GM13976 (cell line): Measurements from ENCODE around the gene GPR33.

ENCODE experiments used
- DNase-seq: peaks from one replicate; pipeline ENCODE4 v3.0.0; 2012; ENCODE audit warnings: low spot score
- in situ Hi-C: fragments of 300-500 bp; cut with MboI; formaldehyde crosslinking; loops from one replicate; pipeline ENCODE4 v1.12.0; 2022; ENCODE audit warnings: low sequenced_read_pairs, mixed read lengths, inconsistent platforms; ENCODE audit not compliant: unreplicated experiment
- TF ChIP-seq, protein P1 (sequence below): IDR thresholded peaks from 2 replicates; pipeline ENCODE4 v1.5.1; 2012; ENCODE audit warnings: borderline replicate concordance, mild to moderate bottlenecking; ENCODE audit not compliant: insufficient read depth; ENCODE audit errors: extremely low read depth, missing control alignments, control extremely low read depth

Gene GPR33

DNA sequence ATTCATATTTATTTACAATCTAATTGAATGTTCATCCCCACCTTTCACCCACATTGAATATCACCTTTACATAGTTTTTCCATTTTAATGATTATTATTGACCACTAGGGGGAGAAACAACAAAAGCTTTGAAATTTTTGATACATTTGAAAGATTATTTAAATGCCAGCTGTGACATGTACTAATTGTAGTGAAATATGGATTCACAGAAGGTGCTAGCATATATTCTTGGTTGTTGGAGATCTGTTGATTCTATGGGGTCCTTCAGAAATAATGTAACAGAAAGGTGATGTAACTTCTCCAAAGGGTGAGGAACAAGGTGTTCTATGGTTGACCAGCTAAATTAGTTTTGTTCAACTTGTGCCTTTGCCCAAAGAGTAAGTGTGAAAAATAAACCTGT is 22.4 kb upstream of the GPR33 start:
- in situ Hi-C loops: loop anchor here (10.0 to 25.0 kb wide), 4 partner anchors 402 to 1052 kb away; no protein-coding TSS in a partner anchor
- DNase-seq: peak; percentile 36
- TF ChIP-seq, protein P1, sequence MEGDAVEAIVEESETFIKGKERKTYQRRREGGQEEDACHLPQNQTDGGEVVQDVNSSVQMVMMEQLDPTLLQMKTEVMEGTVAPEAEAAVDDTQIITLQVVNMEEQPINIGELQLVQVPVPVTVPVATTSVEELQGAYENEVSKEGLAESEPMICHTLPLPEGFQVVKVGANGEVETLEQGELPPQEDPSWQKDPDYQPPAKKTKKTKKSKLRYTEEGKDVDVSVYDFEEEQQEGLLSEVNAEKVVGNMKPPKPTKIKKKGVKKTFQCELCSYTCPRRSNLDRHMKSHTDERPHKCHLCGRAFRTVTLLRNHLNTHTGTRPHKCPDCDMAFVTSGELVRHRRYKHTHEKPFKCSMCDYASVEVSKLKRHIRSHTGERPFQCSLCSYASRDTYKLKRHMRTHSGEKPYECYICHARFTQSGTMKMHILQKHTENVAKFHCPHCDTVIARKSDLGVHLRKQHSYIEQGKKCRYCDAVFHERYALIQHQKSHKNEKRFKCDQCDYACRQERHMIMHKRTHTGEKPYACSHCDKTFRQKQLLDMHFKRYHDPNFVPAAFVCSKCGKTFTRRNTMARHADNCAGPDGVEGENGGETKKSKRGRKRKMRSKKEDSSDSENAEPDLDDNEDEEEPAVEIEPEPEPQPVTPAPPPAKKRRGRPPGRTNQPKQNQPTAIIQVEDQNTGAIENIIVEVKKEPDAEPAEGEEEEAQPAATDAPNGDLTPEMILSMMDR: no peak

DNA sequence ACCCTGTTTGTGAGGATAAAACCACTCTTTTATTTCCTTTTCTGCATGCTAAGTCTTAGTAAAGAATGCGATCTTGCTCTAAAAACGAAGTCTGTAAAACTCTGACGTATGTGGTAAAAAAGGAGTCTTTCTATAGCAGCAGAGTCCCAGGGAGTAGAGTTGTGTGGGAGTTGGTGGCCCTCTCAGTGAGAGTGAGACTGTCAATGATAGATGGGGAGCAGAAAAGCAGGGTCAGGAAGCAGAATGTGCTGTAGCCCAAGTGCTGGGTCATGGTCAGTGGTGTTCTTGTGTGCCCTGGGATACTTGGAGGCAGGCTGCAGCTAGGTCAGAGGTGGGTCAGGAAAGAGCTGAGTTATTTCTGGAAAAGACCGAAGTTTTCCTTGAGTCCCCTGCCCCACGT is 20.3 kb upstream of the GPR33 start:
- in situ Hi-C loops: loop anchor here (25.0 kb wide), 3 partner anchors 404 to 1054 kb away; no protein-coding TSS in a partner anchor
- DNase-seq: no peak
- TF ChIP-seq, protein P1: no peak

DNA sequence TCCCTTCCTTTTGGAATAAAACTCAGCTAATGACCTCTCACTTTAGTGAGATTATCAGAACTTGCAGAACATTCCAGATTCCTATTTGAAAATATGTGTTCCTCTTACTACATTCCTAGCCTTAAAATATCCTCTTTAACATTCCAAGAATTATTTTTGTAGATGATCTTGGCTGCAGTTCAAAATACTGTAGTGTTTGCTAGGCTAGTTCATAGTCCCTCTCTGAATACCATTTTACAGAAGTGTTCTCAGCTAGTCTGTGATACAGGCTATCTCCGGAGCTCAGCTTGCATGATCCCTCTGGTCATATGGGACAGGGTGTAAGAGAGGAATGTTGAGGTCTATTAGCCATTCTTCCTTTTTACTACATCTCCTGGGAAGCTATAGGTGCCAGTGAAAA is 17.6 kb upstream of the GPR33 start:
- DNase-seq: no peak
- TF ChIP-seq, protein P1: no peak
- in situ Hi-C loops: loop anchor here (25.0 kb wide), 3 partner anchors 407 to 1057 kb away; no protein-coding TSS in a partner anchor

DNA sequence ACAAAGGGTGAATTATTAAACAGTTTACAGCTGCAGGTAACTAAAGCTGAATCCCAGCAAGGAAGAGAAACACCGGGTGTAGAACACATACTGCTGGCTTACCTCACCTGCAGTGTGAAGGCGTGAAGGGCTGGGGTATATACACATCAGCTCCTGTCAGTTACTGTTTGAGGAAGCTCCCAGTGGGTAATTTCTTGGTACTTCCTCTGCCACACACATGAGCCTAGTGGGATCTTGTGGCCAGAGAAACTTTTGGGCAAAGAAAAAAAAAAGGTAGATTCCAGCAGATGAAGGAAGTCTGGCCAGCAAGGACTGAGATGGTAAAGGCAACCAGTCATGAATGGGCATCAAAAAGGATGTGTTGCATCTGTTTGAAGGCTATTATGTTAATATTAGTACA is 14.0 kb upstream of the GPR33 start:
- in situ Hi-C loops: loop anchor here (25.0 kb wide), 3 partner anchors 410 to 1060 kb away; no protein-coding TSS in a partner anchor
- DNase-seq: no peak
- TF ChIP-seq, protein P1: no peak

DNA sequence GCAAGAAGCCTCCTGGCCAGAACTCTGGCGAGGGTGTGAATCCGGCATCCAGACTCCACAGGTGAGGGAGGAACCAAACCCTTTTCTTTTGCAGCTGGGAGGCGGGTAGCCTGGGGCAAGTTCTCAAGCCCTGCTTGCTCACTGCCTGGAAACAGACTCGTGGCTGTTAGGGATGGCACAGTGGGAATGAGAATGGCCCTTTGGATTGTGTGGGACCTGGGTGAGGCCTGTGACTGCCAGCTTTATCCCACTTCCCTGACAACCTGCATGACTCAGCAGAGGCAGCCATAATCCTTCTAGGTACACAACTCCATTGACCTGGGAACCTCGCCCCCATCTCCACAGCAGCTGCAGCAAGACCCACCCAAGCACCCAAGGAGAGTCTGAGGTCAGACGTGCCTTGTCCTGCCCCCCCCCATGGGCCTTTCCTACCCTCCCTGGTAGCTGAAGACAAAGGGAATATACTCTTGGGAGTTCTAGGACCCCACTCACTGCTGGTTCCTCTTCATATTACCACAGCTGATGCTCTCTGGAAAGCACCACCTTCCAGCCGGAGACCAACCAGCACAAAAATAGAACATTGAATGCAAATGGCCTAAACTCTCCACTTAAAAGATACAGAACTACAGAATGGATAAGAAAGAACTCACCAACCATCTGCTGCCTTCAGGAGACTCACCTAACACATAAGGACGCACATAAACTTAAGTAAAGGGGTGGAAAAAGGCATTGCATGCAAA is 5.1 kb upstream of the GPR33 start:
- in situ Hi-C loops: no loop called here
- DNase-seq: no peak
- TF ChIP-seq, protein P1: no peak

DNA sequence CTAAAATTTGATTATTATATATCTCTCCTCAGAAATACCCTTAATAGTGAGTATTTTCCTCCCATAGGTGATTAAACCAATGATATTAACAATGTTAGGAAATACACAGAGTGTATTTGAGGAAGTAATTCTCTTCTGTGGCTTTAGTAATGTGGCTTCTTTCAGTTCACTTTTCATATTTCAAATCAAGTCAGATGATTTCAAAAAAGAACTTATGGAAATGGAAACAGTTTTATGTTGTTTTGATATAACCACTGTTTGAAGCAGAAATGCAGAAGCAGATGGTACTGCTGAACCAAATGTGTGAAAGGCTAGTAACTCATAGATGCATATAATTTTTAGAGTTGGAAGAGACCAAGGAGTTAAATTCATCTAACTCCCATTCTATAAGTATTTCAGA is 1.9 kb upstream of the GPR33 start:
- DNase-seq: peak; percentile 40
- TF ChIP-seq, protein P1: no peak
- in situ Hi-C loops: no loop called here
